Gastrocnemius medialis (tissue), 4 donors: Measurements from ENCODE around the gene PCK2. TPM values are rescaled to one million over a fixed set of nuclear protein-coding genes. Genes with fewer than 3 reads are reported as not detected.

ENCODE experiments used
- ATAC-seq, 2 donors: fragments of 150-250 bp; one replicate each; pipeline ENCODE4 v1.9.1; 2016
- DNase-seq, 2 donors: peaks; one replicate each; pipeline ENCODE4 v3.0.0-alpha.2; 2019
- H3K27ac ChIP-seq, 4 donors: fragments of 200-600 bp; sonication (generic); 1 replicate in 1 of 4; 2 replicates in 3 of 4; pipeline ENCODE4 v1.5.1; 2016 to 2018; ENCODE audit warnings: mild to moderate bottlenecking in 2 of 4, moderate library complexity in 1 of 4
- H3K27me3 ChIP-seq, 3 donors: fragments of 200-600 bp; sonication (generic) in 2 of 3; 1 replicate in 1 of 3; 2 replicates in 2 of 3; pipeline versions ENCODE4 v1.5.1 to v1.6.0; 2016 to 2019; ENCODE audit warnings: mild to moderate bottlenecking in 1 of 3, moderate library complexity in 1 of 3
- H3K36me3 ChIP-seq, 2 donors: fragments of 200-600 bp; sonication (generic) in 1 of 2; one replicate each; pipeline ENCODE4 v1.5.1; 2017 to 2018
- H3K4me1 ChIP-seq, 2 donors: fragments of 200-600 bp; sonication (generic) in 1 of 2; one replicate each; pipeline ENCODE4 v1.5.1; 2016 to 2017; ENCODE audit warnings: mild to moderate bottlenecking in 2 of 2
- H3K4me3 ChIP-seq, 4 donors: fragments of 200-600 bp; sonication (generic) in 3 of 4; 1 replicate in 1 of 4; 2 replicates in 3 of 4; pipeline ENCODE4 v1.5.1; 2016 to 2019; ENCODE audit warnings: mild to moderate bottlenecking in 2 of 4
- H3K9me3 ChIP-seq, 3 donors: fragments of 200-600 bp; sonication (generic) in 2 of 3; 1 replicate in 1 of 3; 2 replicates in 2 of 3; pipeline ENCODE4 v1.5.1; 2016 to 2019
- POLR2A ChIP-seq, 2 donors: fragments of 450-650 bp; IDR thresholded peaks; one replicate each; pipeline ENCODE4 v1.6.1; 2017; ENCODE audit warnings: antibody characterized with exemption in 2 of 2, mild to moderate bottlenecking in 2 of 2, moderate library complexity in 2 of 2
- in situ Hi-C, 4 donors: fragments of 200-750 bp; cut with MboI; loops; one replicate each; pipeline versions ENCODE4 v1.15.0 to v1.8.0; 2017; ENCODE audit warnings: low sequenced_read_pairs in 4 of 4
- intact Hi-C: fragments of 100-400 bp; cut with DNase I; formaldehyde crosslinking; loops from one replicate; pipeline ENCODE4 v1.15.1; 2023; ENCODE audit warnings: low total_unique reads
- total RNA-seq, 4 donors: library from RNA; depleted of rRNA; stranded (reverse); fragments of >200 nt; gene quantifications; one replicate each; pipeline versions ENCODE4 v1.1.0 to v1.2.3, GENCODE V29; 2016
- TF ChIP-seq, protein P1 (sequence below), 5 experiments: fragments of 450-650 bp in 3 of 5; fragments of 200-600 bp in 2 of 5; sonication (generic) in 2 of 5; IDR thresholded peaks in 4 of 5; conservative IDR thresholded peaks in 1 of 5; 1 replicate in 4 of 5; 2 replicates in 1 of 5; pipeline ENCODE4 v1.5.1; 2016 to 2019; ENCODE audit warnings: antibody characterized with exemption in 5 of 5, mild to moderate bottlenecking in 3 of 5, moderate library complexity in 3 of 5

The PCK2 gene
- total RNA-seq, 4 donors from 2014 or later = 1.9 to 9.8 (median 3.6) TPM

DNA sequence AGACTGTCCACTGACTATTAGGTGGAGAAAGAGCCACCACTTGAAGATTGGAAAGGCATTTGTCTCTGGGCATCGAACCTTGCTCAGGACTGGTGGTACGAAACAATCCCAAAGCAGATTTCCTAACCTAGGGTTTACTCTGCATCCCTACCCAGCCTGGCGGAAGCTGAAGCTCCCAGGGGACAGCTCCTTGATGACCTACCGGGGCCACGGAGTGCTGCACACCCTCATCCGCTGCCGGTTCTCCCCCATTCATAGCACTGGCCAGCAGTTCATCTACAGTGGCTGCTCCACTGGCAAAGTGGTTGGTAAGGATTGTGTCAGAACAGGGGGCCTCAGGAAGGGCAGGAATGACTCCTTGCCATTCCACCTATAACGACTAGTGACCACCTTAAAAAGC lies 27.1 kb downstream of the PCK2 start:
- Histone ChIP-seq H3K9me3 (no peaks in the 10 kb centered on the region), H3K4me1 (peaks cover 3 to 6% of the 10 kb centered on the region in 2 donors), H3K27ac (no peak overlapping the region), H3K27me3 (no peaks in the 10 kb centered on the region), H3K36me3 (peaks cover 2 to 72% of the 10 kb centered on the region in 2 donors), H3K4me3 (no peak overlapping the region)
- DNase-seq (no peak), ATAC-seq (no peak)
- TF ChIP-seq POLR2A (IDR thresholded peaks at IDR 0.05) = no peak
- TF ChIP-seq, protein P1, sequence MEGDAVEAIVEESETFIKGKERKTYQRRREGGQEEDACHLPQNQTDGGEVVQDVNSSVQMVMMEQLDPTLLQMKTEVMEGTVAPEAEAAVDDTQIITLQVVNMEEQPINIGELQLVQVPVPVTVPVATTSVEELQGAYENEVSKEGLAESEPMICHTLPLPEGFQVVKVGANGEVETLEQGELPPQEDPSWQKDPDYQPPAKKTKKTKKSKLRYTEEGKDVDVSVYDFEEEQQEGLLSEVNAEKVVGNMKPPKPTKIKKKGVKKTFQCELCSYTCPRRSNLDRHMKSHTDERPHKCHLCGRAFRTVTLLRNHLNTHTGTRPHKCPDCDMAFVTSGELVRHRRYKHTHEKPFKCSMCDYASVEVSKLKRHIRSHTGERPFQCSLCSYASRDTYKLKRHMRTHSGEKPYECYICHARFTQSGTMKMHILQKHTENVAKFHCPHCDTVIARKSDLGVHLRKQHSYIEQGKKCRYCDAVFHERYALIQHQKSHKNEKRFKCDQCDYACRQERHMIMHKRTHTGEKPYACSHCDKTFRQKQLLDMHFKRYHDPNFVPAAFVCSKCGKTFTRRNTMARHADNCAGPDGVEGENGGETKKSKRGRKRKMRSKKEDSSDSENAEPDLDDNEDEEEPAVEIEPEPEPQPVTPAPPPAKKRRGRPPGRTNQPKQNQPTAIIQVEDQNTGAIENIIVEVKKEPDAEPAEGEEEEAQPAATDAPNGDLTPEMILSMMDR (IDR thresholded peaks at IDR 0.05 in 4 of 5, conservative IDR thresholded peaks at IDR 0.05 in 1 of 5) = no peak
- intact Hi-C loops = no loop called here
- in situ Hi-C loops = no loop called here

DNA sequence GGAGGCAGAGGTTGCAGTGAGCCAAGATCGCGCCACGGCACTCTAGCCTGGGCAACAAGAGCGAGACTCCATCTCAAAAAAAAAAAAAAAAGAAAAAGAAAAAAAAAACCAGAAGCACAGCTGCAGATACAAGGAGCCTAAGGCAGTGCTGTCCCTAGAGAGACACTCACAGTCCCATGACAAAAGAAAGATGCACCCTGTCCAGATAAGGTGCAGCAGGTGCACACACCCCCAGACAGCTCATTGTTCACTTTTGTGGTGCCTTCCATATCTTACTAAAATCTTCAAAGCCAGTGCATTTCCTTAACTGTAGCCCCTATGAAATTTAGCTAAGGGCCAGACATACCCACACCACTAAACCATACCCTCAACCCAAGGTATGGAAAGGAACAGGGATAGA lies 28.3 kb downstream of the PCK2 start:
- intact Hi-C loops = no loop called here
- in situ Hi-C loops = no loop called here
- TF ChIP-seq, protein P1 (IDR thresholded peaks at IDR 0.05 in 4 of 5, conservative IDR thresholded peaks at IDR 0.05 in 1 of 5) = no peak
- no peak for TF ChIP-seq POLR2A (IDR thresholded peaks at IDR 0.05)
- no peak overlapping the region for H3K4me3 ChIP-seq
- ATAC-seq = no peak
- no peak for DNase-seq
- peaks cover 2 to 69% of the 10 kb centered on the region in 2 donors for H3K36me3 ChIP-seq
- H3K4me1 ChIP-seq = no peaks in the 10 kb centered on the region
- H3K9me3 ChIP-seq = no peaks in the 10 kb centered on the region
- H3K27ac ChIP-seq = no peak overlapping the region
- no peaks in the 10 kb centered on the region for H3K27me3 ChIP-seq

DNA sequence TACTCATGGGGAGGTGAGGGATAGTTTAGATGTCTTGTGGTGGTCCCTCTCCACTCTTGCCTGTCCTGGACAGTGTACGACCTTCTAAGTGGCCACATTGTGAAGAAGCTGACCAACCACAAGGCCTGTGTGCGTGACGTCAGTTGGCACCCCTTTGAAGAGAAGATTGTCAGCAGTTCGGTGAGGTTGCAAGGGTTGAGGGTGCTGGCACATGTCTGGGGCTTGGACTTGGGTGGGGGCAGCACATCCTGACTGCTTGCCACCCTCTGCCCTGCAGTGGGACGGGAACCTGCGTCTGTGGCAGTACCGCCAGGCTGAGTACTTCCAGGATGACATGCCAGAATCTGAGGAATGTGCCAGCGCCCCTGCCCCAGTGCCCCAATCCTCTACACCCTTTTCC lies 28.8 kb downstream of the PCK2 start:
- H3K9me3 ChIP-seq = no peaks in the 10 kb centered on the region
- DNase-seq = no peak
- TF ChIP-seq, protein P1 (IDR thresholded peaks at IDR 0.05 in 4 of 5, conservative IDR thresholded peaks at IDR 0.05 in 1 of 5) = no peak
- no peak for TF ChIP-seq POLR2A (IDR thresholded peaks at IDR 0.05)
- no peak overlapping the region for H3K27ac ChIP-seq
- no peaks in the 10 kb centered on the region for H3K4me1 ChIP-seq
- no peak for ATAC-seq
- H3K27me3 ChIP-seq = no peaks in the 10 kb centered on the region
- no peak overlapping the region for H3K4me3 ChIP-seq
- intact Hi-C loops = no loop called here
- in situ Hi-C loops = no loop called here
- H3K36me3 ChIP-seq = peaks cover 2 to 65% of the 10 kb centered on the region in 2 donors

DNA sequence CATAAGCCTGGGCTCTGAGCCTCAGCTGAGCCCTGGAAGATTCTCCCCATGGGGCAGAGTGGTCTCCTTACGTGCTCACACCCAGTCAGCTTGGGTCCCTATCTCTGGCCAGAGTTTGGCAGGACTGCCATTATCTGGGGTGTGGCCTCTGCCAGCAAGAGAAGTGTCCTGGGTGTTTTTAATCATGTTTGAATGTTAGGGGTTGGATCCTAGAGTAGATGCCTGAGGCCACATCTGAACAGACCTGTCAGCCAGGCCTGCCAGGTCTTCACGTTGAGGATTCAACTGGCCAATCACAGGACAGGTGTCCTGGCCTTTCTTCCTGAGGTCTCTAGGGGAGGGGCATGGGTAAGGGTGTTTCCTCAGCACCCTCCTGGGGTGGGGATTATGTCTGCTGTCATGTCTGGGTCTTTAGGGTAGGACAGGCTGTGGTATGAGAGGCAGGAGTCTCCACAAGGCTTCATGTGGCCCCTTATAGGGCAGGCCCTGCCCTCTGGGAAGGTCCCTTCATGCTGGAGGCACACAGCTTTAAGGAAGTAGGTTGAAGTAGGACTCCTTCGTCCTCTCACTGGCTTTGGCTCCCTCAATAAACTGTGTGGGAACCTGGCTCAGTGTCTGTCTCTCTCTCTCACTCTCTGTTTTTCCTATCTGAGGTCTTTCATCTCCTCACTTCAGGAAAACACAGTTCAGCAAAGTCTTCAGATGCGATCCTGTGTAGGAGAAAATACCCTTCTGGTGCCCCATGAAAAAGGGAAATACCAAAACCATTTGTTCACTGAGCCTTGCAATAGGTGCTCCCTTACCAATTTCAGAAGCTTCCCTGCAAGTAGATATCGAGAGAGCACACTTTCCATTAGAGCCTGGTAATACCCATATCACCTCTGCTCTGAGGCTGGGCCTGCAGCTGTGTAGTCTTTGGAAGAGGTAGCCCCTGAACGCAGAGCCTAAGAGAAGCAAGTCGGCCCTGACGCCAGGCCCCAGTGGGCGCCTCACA lies 29.6 kb downstream of the PCK2 start:
- no peak overlapping the region for H3K4me3 ChIP-seq
- ATAC-seq (no peak), DNase-seq (no peak)
- H3K9me3 ChIP-seq = no peaks in the 10 kb centered on the region
- in situ Hi-C loops (no loop called here), intact Hi-C loops (no loop called here)
- no peak overlapping the region for H3K27ac ChIP-seq
- H3K36me3 ChIP-seq = peaks cover 2 to 57% of the 10 kb centered on the region in 2 donors
- no peak for TF ChIP-seq POLR2A (IDR thresholded peaks at IDR 0.05)
- TF ChIP-seq, protein P1 (IDR thresholded peaks at IDR 0.05 in 4 of 5, conservative IDR thresholded peaks at IDR 0.05 in 1 of 5) = no peak
- no peaks in the 10 kb centered on the region for H3K4me1 ChIP-seq
- no peaks in the 10 kb centered on the region for H3K27me3 ChIP-seq
